DND-41 (cell line): ENCODE results near the gene ATOH7.

ENCODE experiments used
- ATAC-seq: fragments of 200-7000 bp; cut with Tn5 transposase; 3 replicates; pipeline ENCODE4 v1.9.1; 2021; ENCODE audit warnings: low read depth; ENCODE audit not compliant: insufficient read depth
- DNase-seq: peaks from one replicate; pipeline ENCODE4 v3.0.0-alpha.2; 2020
- H2AFZ ChIP-seq: 2 replicates; pipeline ENCODE4 v1.6.0; 2012; ENCODE audit warnings: low read depth, low read length
- H3K27ac ChIP-seq: 2 replicates; pipeline ENCODE4 v1.5.1; 2012; ENCODE audit warnings: low read length, inconsistent platforms
- H3K27me3 ChIP-seq: fragments of 200-600 bp; sonication (generic); 2 replicates; pipeline ENCODE4 v1.6.0; 2012; ENCODE audit warnings: low read length, mild to moderate bottlenecking, inconsistent platforms; ENCODE audit not compliant: insufficient read depth, poor library complexity
- H3K36me3 ChIP-seq: 2 replicates; pipeline ENCODE4 v1.5.1; 2012; ENCODE audit warnings: low read length, inconsistent platforms; ENCODE audit not compliant: insufficient read depth
- H3K4me1 ChIP-seq: 2 replicates; pipeline ENCODE4 v1.5.1; 2012; ENCODE audit warnings: mild to moderate bottlenecking, low read length; ENCODE audit not compliant: insufficient read depth
- H3K4me2 ChIP-seq: 2 replicates; pipeline ENCODE4 v1.6.0; 2012; ENCODE audit warnings: mild to moderate bottlenecking, moderate library complexity, low read length, inconsistent platforms; ENCODE audit not compliant: insufficient read depth
- H3K4me3 ChIP-seq, 2 experiments: fragments of 200-600 bp in 1 of 2; shearing (Covaris generic) in 1 of 2; 2 replicates each; pipeline ENCODE4 v1.5.1; 2012 to 2016; ENCODE audit warnings: inconsistent platforms in 2 of 2, low read length in 2 of 2, mild to moderate bottlenecking in 2 of 2, low read depth in 1 of 2, moderate library complexity in 1 of 2
- H3K79me2 ChIP-seq: 2 replicates; pipeline ENCODE4 v1.6.0; 2012; ENCODE audit warnings: low read length, inconsistent platforms; ENCODE audit not compliant: insufficient read depth
- H3K9ac ChIP-seq: 2 replicates; pipeline ENCODE4 v1.6.0; 2012; ENCODE audit warnings: low read depth, mild to moderate bottlenecking, inconsistent platforms, low read length, moderate library complexity
- H3K9me3 ChIP-seq: 2 replicates; pipeline ENCODE4 v1.5.1; 2012; ENCODE audit warnings: low read length, moderate library complexity, mild to moderate bottlenecking, inconsistent platforms; ENCODE audit not compliant: insufficient read depth, severe bottlenecking
- H4K20me1 ChIP-seq: 2 replicates; pipeline ENCODE4 v1.6.0; 2012; ENCODE audit warnings: low read length; ENCODE audit not compliant: insufficient read depth
- EZH2 ChIP-seq: IDR thresholded peaks from 3 replicates; pipeline ENCODE4 v1.6.1; 2012; ENCODE audit warnings: borderline replicate concordance, low read depth, mild to moderate bottlenecking, moderate library complexity, low read length, inconsistent platforms; ENCODE audit not compliant: severe bottlenecking
- TF ChIP-seq, protein P1 (sequence below): IDR thresholded peaks from 2 replicates; pipeline ENCODE4 v1.5.1; 2012; ENCODE audit warnings: borderline replicate concordance, low read length, moderate library complexity, mild to moderate bottlenecking; ENCODE audit not compliant: poor library complexity, severe bottlenecking; ENCODE audit errors: extremely low read depth

ATOH7 gene

GRCh38 chr10:68271196-68271882, 39.4 kb upstream of the ATOH7 start:
- peaks cover 5% of the 10 kb centered on the region for H3K9me3 ChIP-seq
- H3K27me3 ChIP-seq = no peaks in the 10 kb centered on the region
- H3K9ac ChIP-seq = no peak overlapping the region
- H3K79me2 ChIP-seq = no peaks in the 10 kb centered on the region
- H3K4me1 ChIP-seq = no peaks in the 10 kb centered on the region
- no peaks in the 10 kb centered on the region for H4K20me1 ChIP-seq
- no peak overlapping the region for H3K4me2 ChIP-seq
- H2AFZ ChIP-seq = no peak overlapping the region
- no peak overlapping the region for H3K27ac ChIP-seq
- no peak overlapping the region for H3K4me3 ChIP-seq
- DNase-seq (no peak), ATAC-seq (no peak)
- TF ChIP-seq, protein P1, sequence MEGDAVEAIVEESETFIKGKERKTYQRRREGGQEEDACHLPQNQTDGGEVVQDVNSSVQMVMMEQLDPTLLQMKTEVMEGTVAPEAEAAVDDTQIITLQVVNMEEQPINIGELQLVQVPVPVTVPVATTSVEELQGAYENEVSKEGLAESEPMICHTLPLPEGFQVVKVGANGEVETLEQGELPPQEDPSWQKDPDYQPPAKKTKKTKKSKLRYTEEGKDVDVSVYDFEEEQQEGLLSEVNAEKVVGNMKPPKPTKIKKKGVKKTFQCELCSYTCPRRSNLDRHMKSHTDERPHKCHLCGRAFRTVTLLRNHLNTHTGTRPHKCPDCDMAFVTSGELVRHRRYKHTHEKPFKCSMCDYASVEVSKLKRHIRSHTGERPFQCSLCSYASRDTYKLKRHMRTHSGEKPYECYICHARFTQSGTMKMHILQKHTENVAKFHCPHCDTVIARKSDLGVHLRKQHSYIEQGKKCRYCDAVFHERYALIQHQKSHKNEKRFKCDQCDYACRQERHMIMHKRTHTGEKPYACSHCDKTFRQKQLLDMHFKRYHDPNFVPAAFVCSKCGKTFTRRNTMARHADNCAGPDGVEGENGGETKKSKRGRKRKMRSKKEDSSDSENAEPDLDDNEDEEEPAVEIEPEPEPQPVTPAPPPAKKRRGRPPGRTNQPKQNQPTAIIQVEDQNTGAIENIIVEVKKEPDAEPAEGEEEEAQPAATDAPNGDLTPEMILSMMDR = no peak
- no peak for TF ChIP-seq EZH2
- H3K36me3 ChIP-seq = no peaks in the 10 kb centered on the region

DNA sequence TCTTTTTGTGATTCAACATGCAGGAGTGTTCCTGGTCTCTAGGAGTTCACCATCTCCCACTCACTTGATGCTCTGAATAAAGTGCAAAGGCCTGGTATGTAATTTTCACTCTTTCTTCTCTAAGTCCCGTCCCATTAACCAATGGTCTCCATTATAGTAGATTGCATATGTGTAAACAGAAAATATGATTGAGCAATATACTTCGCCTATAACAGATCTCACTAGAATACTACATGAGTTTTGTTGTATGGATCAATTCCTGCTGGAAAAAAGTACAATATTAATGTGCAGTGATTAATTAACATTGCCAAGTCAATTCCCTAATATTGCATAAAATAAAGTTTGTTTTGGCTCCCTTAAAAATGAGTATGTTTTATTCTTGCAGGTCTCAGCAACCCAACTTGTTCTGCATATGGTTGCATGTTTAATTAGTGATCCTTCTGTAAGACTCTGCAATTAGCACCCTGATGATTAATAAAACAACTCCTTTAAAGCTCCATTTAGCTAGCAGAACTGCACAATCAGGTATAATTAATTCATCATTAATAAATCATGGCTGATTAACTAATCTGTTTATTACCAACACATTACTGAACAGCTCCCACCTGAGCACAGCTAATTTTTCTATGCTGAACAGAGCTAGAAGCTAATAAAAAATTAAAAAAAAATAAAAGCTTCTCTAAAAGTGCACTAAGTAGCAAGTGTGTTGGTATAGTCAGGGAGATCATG, 37.8 kb upstream of the ATOH7 start:
- Histone ChIP-seq H2AFZ (no peak overlapping the region), H3K4me1 (no peaks in the 10 kb centered on the region), H3K27me3 (no peaks in the 10 kb centered on the region), H3K9me3 (peaks cover 5% of the 10 kb centered on the region), H4K20me1 (no peaks in the 10 kb centered on the region), H3K36me3 (no peaks in the 10 kb centered on the region), H3K4me2 (no peak overlapping the region), H3K4me3 (no peak overlapping the region), H3K27ac (no peak overlapping the region), H3K79me2 (no peaks in the 10 kb centered on the region), H3K9ac (no peak overlapping the region)
- TF ChIP-seq, protein P1 = no peak
- TF ChIP-seq EZH2 = no peak
- DNase-seq (no peak), ATAC-seq (no peak)

- no peak for DNase-seq
These were observed 29.4 kb upstream of the ATOH7 start for GRCh38 chr10:68261132-68261856.

More at GRCh38 chr10:68261132-68261856, 29.4 kb upstream of the ATOH7 start:
- no peaks in the 10 kb centered on the region for H4K20me1 ChIP-seq
- no peak for ATAC-seq
- H3K36me3 ChIP-seq = no peaks in the 10 kb centered on the region
- H3K9me3 ChIP-seq = peaks cover 3% of the 10 kb centered on the region
- H3K79me2 ChIP-seq = no peaks in the 10 kb centered on the region
- H3K27me3 ChIP-seq = peaks cover 4% of the 10 kb centered on the region
- H2AFZ ChIP-seq = no peak overlapping the region
- no peak overlapping the region for H3K9ac ChIP-seq
- no peak for TF ChIP-seq EZH2
- TF ChIP-seq, protein P1 = no peak
- H3K27ac ChIP-seq = no peak overlapping the region
- H3K4me3 ChIP-seq = no peak overlapping the region
- no peaks in the 10 kb centered on the region for H3K4me1 ChIP-seq
- no peak overlapping the region for H3K4me2 ChIP-seq
